NCI-H226 (cell line): ENCODE results near the gene AAMP.
A peak's percentile ranks its signal among the peaks of the same experiment; 100 is the strongest.

Source experiments
- DNase-seq: peaks from one replicate; pipeline ENCODE4 v3.0.0-alpha.2; 2015

AAMP gene

DNA sequence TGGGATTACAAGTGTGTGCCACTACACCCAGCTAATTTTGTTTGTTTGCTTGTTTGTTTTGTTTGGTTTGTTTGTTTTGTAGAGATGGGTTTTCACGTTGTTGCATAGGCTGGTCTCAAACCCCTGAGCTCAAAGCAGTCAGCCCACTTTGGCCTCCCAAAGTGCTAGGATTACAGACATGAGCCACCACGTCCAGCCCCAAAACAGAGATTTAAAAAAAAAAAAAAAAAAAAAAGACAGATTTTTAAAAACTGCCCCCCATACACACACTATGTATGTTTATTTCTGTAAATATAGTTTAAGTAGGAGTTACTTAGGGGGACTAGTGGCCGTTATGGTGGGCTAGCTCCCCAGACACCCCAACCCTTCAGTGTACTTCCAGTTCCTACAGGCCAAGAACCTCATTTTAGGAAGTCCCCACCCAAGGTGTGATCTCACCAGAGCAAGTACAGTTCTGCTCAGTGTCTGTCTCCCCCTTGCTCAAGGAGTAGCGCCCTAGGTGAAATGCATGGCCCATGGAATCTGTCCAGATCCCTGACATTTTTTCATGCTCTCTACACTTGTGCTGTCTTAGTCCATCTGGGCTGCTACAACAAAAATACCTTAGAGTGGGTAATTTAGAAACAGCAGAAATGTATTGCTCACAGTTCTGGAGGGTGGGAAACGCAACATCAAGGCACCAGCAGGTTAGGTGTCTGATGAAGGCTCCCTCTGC is 23.9 kb upstream of the AAMP start:
- DNase-seq: no peak

- DNase-seq: peak; percentile 16
These were observed 22.4 kb upstream of the AAMP start, which contains the start of gene TMBIM1 for GRCh38 chr2:218292048-218293014. Gene TMBIM1, minus strand, starts transcription at chr2:218292503. Its CDS starts 10,362 bp downstream, at chr2:218282141.

DNA sequence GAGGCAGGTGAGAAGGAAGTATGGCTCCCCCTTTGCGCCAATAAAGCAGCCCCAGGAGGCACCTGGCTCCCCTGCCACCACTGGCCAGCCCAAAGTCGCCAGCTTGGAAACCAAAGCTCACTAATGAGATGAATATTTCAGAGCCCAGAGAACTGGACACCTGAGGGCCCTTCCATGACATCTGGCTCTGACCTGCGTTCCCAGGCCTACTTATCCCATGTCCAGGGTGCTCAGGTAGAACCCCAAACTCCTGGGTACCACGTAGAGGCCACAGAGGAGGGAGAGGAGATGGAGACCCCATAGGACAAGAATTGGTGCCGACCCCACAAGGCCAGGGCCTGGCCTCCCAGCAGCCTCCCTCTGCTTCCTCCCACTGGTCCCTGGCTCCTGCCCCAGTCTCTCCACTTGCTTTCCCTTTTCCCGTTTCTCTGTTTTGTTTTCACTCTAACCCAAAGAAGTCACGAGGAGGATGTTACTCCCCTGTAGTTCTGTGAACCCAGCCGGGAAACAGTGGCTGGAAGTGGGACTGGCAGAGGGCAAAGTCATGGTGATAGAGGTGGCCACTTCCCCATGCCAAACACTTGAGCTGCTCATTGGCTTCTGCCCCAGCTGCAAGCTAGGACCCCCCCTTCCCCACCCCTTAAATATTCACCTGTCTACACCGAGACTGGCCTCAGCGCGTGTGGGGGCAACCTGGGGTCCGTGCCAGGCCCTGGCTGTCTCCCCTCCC is 21.5 kb upstream of the AAMP start:
- no peak for DNase-seq

DNA sequence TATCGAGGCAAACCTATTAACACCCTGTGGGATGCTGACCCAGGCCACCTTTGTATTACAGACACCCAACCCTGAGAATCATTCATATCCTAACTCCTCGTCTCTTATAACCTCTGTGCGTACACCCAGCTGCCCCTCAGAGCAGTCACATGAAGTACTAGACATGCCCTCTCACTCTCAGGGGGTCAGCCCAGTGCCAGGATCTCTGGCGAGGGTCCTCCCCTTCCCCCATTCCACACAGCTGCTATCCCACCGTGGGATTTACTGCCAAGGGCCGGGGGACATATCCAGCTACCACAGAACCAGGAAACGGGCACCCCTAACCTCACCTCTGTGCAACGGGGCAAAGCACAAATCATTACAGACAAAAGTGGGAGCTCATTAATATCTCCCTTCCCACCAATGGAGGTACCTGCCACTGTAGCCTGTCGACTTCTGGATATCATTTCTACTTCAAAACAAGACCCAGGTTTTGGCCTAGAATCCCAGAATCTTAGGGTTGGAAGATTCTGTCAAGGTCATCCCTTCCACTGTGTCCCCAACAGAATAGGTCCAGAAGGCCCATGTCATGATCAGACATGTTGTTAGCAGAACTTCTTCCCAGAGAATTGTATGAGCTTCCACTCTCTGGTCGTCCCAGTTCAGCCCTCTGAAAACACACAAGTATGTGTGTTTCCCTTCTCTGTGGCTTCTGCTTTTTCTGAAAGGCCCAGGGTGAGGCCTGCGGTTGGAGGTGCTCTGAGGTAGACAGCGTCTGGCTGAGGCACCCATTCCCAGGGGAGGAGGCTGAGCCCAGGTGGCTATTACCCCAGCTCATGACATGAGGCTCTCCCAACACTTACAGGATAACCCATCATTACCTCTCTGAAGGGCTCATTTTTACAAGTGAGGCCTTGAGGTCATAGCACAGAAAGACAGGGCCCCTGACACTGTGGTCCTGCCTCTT is 20.7 kb upstream of the AAMP start:
- no peak for DNase-seq

GRCh38 chr2:218289639-218290315 is 19.8 kb upstream of the AAMP start:
- no peak for DNase-seq

GRCh38 chr2:218286570-218287459 is 16.9 kb upstream of the AAMP start:
- DNase-seq: peak; percentile 89

GRCh38 chr2:218285604-218286003 is 15.7 kb upstream of the AAMP start:
- peak; percentile 12 for DNase-seq

GRCh38 chr2:218284106-218284811 is 14.3 kb upstream of the AAMP start:
- DNase-seq: peak; percentile 43

DNA sequence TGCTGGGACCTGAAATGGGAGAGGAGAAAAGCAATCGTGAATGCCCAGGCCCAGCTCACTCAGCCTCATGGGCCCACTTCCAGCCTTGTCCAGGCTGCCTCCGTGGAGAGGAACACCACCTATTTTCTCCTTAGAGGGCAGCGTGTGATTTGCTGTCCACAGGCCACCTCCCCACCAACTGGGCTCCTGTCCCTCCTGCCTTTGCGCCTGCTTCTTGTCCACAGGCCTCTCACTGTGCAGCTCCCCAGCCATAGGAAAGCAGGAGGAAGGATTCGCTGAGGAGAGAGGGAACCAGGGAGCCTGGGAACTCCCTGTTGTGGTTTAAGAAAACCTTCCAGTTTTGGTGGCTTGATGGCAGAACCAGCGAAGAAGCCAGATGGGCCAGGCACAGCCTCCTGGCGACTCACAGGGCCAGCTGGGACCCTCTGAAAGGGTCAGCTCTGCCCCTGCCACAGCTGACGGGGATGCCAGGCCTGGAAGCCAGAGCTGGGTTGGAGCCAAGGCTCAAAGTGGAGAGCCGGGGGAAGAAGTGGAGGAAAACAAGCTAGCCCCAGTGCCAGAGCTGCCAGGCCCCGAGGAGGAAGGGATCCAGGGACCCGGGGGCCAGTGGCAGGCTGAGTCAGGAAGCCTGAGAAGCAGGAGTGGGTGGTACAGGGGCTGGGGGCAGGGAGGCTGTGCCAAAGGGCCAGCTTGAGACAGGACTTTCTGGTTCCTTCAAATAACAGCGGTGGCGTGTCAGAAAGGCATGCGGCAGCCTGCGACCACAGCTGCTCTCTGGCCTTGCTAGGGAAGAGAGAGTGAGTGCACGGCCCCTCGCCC is 12.4 kb upstream of the AAMP start:
- DNase-seq: no peak

DNA sequence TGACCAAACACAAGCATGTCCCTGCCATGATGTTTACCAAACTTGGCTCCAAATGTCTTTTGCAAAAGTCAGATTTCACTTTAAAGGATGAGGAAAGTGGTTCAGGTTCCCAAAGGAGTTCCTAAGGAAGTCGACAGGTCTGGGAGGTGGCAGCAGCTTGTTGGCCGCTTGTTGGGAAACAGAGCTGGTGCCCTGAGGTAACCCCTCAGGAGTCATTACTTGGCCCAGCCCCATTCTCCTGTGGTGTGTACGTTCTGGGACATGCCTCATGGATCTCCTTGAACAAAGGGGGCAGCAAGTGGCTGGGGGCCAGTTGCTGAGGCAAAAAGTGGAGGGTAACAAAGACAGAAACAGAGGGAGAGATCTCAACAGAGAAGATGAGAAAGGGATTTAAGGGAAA is 11.5 kb upstream of the AAMP start:
- no peak for DNase-seq

DNA sequence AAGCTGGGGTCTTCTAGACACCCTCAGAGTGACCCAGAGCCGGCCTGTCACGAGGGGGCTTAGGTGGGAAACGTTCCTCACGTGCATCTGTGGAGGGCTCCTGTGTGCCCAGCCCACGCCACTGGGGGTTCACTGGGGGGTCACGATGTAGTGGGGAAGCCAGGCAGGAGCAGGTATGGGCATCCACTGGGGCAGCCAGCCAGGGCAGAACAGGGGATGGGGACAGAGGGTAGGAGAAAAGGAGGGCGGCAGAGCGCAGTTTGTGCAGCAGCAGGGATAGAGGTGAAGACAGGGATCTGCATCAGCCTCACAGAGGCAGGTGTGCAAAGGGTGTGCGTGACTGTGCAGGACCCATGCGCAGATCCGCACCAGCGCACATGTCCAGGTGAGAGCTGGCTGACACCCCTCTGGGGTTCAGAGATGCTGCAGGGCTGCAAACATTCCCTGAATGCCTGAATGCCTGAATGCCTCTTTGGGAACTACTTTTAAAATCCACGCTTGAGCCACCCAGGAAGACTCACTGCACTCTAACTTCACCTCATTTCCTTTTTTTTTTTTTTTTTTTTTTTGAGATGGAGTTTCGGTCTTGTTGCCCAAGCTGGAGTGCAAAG is 10.4 kb upstream of the AAMP start:
- no peak for DNase-seq

- no peak for DNase-seq
These were observed 8.8 kb upstream of the AAMP start for GRCh38 chr2:218278531-218279360.

DNA sequence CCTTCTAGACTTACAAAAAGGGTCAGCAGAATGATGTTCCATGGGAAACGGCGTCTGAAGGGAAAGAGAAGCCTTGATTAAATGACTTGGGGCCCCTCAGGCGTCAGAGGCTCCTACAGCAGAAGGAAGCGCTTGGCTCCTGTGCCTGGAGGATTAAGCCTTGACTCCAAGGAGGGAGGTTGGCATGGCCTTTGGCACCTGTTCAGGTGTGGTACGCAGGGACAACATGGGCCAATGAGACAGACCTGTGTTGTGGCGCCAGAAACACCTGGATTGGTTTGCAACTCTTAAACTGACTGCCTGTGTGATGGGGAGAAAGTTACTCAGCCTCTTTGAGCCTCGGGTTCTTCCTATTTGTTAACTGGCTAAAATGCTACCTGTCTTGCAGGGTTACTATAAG is 8.0 kb upstream of the AAMP start:
- DNase-seq: no peak

- DNase-seq: no peak
These were observed 7.2 kb upstream of the AAMP start for GRCh38 chr2:218276986-218277755.

- no peak for DNase-seq
These were observed 5.6 kb upstream of the AAMP start for GRCh38 chr2:218275371-218276072.

DNA sequence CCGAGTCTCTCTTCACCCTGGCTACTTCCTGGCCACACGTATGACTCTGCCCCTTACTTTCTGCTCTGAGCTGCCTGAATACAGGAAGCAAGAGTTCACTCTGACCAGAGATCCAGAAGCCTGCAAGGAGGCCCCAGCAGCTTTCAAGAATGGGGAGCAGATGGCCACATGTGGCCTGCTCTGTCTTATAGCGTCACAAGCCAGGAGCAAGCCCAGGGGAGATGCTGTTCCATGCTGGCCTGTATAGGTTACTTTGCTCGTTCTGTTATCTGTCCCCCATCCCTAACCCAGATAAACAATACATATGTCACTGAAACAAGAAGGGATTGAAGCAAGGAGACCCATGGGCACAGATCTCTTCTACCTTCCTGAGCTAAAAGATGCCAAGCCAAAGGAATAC is 4.6 kb upstream of the AAMP start:
- DNase-seq: no peak
